NCI-H128 (cell line): ENCODE results near the gene SLC39A12.

ENCODE experiments used
- DNase-seq: peaks from one replicate; lab custom pipeline; 2025; ENCODE audit not compliant: unreplicated experiment; lab: John Stamatoyannopoulos, UW

SLC39A12 gene

DNA sequence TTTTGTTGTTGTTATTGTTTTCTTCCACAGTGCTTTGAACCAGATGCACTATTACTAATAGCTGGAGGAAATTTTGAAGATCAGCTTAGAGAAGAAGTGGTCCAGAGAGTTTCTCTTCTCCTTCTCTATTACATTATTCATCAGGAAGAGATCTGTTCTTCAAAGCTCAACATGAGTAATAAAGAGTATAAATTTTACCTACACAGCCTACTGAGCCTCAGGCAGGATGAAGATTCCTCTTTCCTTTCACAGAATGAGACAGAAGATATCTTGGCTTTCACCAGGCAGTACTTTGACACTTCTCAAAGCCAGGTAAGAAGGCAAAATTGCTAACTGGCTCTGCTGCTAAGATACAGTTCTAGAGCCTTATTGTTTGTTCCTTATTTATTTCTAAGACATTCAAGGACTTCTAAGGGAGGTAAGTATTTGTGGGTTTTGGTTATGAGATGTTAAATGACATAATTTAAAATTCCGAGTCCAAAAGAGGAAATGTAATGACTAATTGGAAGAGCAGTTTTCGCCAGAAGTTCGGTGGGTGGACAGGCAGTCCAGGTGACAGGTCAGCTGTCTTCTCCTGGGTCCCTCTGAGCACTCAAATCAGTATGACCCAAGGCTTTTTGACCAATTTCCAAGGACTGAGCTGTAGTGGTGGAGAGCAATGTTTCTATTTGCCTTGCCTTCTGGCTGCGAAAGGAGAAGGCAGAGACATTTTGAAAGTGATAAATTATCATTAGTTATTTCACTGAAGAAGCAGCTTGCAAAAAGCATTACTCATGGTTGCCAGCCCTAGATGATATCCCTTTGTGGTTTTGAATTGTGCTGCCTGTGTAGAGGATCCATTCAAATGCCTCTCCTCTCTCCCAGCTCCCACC lies 10.1 kb downstream of the SLC39A12 start:
- no peak for DNase-seq

DNA sequence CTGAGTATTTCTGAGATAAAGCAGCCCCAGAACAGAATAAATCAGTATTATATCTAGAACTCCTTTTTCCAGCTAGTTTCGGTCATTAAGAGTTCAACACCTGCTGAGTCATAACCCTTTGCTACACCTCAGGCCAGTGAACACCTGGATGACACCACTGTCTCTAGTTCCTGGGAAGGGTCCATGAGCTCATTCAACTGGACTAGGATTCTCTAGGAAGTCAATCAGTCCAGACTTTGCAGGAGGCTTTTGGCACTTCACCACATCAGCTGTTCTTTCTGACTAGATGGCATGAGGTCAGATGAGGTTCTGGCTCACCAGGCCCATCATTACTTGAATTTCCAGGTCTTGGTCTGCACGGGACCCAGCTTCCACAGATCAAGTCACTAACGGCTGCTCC lies 11.7 kb downstream of the SLC39A12 start:
- DNase-seq, result no peak

DNA sequence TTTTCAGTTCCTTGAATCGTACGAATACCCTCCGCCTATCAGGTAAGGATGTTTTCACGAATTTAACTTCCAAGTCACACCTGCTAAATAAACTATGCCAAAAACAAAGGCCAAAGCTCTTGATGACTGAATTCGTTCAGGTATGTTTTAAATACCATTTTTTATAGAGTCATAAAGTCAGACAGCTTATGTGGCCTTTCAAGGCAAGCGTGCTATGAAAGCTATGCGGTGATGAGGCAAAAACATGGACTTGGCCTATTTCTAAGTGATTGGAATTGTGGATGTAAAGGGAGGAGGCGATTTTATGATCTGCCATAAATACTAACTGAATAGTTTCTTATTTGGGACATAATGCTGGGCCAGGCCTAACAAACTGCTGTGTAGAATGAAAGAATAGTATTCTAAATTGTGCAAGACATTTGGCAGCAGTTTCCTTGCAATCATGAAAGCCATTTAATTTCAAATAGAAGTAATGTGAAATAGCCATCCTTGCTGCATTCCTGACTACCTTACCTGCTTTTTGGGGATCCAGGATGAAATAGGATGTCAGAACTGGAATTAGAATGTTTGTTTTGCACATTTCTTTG lies 14.0 kb downstream of the SLC39A12 start:
- DNase-seq, result no peak

DNA sequence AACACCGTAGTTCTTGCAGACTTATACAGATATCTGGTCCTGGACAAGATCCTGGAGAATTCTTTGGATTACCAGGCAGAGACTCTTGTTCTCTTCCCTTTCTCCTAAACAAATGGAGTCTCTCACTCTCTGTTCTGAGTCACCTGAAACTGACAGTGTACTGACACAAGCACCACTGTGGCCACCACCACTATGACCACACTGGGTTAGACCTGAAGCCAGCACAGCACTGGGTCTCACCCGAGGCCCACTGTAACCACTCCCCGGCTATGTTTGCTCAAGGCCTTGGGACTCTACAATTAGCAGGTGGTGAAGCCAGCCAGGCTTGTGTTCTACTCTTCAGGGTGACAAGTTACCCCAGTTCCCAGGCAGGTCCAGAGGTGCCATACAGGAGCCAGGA lies 22.8 kb downstream of the SLC39A12 start:
- DNase-seq, result no peak

DNA sequence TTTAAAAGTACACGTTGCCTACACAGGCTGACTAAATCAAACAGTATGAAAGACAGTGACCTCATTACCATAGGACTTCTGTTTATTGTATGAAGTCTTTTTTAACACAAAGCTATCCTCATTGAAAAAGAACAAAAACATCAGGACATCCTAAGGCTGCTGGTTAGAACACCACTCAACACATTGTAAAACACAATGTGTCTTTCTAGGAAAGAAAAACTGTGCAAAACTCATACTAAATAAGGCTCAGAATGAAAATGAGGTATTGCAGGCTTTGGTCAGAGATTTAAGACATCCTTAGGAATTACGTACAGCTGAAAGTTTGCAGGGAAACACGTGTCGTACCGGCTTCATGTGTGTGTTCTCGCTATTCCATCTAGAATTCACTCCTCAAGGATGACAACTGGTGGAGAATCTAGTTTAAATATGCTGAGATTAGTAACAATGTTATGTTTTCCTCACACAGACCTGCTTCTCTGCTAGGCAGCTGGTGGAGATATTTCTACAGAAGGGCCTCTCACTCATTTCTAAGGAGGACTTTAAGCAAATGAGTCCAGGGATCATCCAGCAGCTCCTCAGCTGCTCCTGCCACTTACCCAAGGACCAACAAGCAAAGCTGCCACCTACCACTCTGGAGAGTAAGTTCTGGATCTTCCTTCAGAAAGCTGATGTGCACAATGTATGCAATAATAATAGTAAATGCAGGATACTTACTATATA lies 29.3 kb downstream of the SLC39A12 start:
- no peak for DNase-seq

DNA sequence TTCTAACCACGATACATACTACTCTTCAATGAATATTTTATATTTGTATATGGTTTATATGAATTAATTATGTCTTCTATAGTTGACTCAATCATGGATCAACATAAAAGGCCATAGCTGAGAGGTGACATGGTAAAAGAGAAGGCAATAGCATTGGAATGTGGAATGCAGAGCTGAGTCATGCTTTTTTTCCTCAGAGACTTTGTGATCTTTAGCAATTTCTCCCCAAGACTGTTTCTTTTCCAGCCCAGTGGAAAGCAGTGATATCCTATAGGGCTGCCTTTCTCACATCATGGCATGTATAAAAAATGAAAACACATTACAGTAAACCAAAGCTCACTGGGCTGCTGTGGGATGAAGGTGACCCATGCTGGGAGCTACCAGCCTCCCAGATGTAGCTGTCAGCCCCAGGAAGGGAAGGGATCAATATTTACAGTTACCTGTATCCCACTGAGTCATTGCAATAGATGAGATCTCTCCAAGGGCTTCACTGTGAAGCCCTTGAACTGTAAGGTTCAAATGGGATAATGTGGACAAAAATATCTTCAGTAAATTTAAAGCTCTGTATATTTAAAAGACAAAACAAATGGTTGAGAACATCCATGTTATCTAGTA lies 30.2 kb downstream of the SLC39A12 start:
- DNase-seq, result no peak

DNA sequence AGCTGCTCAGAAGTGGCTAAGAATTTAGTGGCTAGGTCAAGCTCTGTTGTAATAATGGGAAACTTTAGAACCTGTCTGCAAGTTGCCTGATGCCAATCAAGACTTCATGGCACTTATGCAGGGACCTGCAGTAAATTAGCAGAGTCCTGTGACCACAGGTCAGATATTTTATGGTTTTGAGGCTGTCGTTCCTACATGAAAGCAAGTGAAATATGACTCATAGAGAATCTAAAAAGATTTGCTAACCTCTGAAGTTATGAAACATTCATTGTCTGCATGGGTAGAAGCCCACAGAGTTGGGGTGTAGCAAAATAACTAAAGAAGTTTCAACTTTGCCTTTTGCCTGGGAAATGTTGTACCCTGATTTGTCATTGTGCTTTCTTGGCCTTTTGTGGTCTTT lies 32.3 kb downstream of the SLC39A12 start:
- DNase-seq, result no peak

DNA sequence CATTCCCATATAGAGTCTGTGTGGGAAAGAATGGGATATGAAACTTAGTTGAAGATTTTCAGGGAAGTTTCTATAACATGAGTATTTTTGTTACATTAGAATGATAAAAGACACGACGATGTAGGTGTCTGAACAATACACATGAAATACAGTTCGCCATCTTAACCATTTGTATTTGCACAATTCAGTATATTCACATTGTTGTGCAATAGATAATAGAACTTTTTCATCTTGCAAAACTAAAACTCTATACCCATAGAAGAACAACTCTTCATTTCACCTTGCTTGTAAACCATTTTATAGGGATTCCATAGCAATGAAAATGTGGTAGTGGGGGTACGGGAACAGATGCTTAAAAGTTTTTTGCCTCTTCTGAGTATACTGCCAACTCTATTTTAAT lies 32.8 kb downstream of the SLC39A12 start:
- DNase-seq, result no peak

DNA sequence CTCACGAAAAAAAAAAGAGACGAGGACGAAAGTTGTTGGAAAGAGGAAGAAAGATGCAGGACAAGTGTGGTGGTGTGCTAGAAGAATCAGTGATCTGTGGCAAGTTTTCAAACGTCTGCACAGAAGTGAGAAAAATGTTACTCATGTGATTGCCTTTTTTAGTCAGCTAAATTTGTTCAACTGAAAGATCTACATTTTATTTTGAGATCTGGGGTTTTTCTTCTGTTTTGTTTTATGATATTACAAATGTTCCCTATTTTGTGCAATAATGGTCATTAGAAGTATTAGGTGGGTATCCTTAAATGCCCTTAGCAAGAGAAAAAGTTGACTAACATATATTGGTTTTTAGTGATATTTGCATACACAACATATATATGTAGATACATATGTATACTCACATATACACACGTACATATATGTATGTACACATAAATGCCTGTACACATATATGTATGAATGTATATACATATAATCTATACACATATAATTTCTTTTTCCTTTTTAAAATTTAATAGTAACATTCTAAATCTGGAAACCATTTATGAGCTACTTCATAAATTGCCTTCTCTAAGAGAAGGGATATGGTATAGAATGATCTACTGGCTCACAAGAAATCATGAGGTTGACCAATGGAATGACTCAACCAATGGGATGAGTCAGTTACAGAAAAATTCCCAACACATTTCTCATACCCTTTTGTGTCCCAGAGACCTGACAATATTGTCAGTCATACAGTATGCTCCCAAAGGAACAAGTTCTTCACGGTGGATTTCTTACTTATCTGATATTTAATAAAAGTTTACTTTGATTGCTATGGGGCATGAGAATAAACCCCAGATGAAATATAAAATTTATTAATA lies 38.4 kb downstream of the SLC39A12 start:
- no peak for DNase-seq

DNA sequence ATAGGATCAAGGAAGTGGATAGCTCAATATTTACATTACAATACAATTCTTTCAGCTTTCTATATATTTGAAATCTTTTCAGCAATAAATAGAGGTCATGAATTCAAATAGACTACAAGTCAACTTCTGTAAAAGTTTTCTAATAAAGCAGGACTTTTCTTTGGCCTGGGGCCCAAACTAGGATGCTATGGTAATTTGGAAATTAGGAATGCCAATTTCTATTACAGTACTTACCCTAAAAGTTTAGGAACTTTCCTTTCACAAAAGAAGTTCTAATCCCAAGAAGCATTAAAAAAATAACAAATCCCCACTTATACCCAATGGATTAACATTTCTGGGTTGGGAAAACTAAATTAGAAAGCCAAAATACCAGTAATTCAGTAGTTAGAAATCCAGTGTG lies 40.5 kb downstream of the SLC39A12 start:
- DNase-seq, result no peak

DNA sequence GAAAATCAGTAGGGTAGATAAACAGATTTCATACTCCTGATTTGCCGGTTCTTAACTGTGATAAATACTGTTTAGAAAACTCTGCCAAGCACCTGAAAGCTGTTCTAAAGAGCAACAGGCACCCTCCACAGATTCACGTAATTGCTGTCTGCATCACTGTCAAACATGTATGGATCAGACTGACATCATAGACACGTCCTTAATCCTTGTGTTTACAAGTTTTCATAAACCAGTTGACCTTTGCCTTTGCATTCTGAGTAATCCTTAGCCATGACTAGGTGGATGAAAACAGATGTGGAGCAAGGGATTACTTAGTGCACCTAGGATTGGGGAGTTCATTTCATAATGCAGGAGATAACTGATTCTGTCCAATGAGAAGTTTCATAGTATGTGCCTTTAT lies 41.6 kb downstream of the SLC39A12 start:
- DNase-seq, result no peak

DNA sequence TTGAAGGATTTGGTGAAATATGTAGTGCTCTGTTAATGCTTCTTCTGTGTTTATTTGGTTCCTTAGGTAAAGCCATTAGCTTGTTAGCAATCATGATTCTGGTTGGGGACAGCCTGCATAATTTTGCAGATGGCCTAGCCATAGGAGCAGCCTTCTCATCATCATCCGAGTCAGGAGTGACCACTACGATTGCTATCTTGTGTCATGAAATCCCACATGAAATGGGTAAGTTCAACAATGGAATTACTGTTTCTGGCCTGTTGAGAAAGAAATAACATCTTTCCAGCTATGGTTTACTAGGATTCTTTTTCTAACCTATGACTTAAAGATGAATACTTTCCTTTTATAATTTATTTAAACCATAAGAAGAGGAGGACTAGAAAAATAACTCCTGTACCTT lies 48.9 kb downstream of the SLC39A12 start:
- DNase-seq, result no peak

DNA sequence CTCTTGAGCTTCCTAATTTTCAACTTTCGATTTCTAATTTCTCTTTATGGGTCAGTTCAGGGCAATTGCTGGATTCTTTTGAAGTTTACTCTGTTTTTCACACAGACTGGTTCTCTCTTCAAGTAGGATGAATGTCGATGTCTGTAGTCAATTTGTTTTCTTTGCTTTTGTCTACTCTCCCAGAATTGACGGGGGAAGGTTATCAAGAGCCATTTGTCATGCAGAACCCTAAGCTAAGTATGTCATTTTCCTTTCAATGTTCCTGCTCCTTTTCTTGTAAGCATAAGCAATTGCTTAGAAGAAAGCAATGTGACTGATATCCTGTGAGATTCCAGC lies 53.7 kb downstream of the SLC39A12 start:
- no peak for DNase-seq

DNA sequence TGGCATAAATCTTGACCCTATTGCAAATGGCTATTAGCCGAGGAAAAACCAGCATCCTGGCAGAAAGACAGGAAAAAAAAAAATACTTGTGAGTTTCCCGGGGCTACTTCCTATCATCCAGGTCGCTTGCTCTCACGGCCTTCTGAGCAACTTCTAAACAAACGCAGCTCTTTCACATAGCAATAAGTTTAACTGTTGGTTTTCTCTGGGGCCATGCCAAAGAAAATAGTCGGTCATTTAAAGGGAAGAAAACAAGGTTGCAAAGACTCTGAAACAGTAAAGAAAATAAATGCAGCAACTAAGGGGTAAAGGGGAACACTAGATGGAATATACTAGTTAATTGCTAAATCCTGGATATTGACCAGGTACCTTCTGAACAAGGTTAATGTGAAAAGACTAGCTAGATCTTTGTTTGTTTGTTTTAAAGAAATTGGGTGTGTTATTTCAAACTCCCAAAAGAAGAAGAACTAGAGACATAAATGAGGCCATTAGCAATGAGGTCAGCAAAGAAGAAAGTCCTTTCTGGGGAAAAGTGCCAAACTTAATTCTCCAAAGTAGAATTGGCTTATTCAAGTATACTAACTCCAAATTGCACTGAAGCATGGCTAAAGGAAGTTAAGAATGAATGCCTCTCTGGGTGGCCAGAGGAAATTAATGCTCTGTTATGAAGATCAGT lies 54.2 kb downstream of the SLC39A12 start:
- no peak for DNase-seq

DNA sequence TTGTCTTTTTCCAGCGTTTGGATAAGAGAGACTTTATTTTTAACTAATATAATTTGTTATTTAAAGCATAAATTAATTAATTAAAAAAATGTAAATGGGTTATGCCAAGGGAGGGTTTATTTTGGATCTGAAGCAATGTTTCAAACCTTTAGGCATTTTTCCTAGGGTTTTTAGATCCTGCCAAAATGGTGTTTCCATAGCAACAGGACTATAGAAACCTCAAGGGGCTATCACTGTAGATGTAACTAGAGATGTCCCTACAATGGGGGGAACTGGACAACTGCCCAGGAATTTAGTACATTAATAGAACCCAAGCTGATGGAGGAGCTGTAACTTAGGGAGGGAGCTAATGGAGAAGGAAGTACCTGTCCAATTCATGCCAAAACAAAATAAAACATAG lies 57.3 kb downstream of the SLC39A12 start:
- DNase-seq, result no peak

DNA sequence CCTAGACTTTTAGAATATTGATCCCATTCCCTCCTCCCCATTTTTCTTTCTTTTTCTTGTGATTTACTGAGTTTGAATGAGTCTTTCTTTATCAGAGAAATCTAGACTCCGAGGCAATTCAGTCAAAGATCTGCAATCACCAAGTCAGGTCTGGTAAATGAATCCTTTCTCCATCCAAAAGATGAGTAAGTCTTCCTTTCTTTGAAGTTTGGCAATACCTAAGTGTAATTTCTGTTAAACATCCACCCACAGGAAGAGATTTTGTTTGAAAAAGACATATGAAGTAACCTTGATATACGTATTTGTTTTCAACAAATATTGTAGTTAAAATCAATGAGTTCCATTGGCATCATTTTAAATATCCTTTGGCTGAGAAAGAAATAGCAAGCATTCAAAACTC lies 58.3 kb downstream of the SLC39A12 start:
- no peak for DNase-seq

DNA sequence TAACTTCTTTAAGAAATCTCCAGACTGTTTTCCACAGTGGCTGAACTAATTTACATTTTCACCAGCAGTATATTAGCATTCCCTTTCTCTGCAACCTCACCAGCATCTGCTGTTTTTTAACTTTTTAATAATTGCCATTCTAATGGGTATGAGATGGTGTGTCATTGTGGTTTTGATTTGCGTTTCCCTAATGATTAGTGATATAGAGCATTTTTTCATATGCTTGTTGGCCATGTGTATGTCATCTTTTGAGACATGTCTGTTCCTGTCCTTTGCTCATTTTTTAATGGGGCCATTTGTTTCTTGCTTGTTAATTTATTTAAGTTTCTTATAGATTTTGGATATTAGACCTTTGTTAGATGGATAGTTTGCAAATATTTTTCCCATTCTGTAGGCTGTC lies 68.8 kb downstream of the SLC39A12 start:
- DNase-seq, result no peak

DNA sequence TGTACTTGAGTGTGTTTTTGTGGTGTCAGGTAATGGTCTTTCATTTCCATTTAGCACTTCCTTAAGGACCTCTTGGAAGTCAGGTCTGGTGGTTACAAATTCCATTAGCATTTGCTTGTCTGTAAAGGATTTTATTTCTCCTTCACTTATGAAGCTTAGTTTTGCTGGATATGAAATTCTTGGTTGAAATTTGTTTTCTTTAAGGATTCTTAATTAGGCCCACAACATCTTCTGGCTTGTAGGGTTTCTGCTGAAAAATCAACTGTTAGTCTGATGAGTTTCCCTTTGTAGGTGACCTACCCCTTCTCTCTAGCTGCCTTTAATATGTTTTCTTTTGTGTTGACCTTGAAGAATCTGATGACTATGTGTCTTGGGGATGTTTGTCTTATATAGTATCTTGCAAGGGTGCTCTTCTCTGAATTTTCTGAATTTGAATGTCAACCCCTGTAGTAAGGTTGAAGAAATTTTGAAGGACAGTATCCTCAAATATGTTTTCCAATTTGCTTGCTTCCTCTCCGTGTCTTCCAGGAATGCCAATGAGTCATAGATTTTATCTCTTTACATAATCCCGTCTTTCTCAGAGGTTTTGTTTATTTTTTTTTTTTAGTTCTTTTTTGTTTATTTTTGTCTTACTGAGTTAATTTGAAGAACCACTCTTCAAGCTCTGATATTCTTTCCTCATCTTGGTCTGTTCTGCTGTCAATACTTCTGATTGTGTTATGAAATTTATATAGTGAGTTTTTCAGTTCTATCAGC lies 70.2 kb downstream of the SLC39A12 start:
- DNase-seq, result no peak

DNA sequence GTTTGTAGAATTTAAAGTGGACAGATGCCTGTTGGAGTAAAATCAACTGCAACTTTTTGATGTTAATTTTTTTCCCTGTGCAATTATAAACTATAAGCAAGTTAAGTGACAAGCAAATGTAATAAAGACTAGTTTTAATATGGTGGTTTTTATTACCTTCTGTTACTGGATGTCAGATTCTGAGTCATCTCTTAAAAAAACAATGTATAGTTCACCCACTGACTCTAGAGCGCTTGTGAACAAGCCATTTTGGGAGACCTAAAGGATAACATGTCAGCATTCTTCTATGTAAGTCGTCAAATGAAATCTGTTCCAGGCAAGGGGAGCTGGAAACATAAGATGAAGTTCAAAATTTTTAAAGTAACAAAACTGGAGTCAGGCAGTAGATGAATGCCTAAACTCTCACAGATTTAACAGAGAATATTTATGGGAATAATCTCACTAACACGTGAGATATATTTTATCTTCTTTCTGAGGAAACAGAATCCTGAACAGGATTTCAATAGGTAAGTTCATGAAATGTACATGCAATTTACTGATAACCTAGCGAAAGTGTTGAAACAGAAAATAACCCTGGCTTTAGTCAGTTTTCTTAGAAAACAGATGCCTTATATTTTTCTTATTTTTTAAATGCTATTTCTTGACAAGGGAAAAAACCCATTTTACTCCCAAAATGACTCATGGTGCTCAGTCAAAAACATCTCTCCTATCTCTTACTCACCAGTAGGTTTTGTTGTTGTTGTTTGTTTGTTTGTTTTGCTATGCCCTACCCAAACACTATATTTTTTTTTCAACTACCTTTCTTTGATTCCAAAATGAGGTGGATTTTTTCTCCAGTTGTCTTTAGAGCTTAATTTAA lies 91.7 kb downstream of the SLC39A12 start:
- DNase-seq, result no peak
